Eye (tissue), 1 donor: Measurements from ENCODE around the gene GTPBP3.
A peak's percentile ranks its signal among the peaks of the same experiment; 100 is the strongest.

Experiments
- DNase-seq: peaks from one replicate; pipeline ENCODE4 v3.0.0-alpha.2; 2015

GTPBP3 gene

GRCh38 chr19:17328517-17329365, 8.6 kb upstream of the GTPBP3 start:
- peak; percentile 53 for DNase-seq

- DNase-seq, result no peak
Observed at GRCh38 chr19:17329366-17330261, 7.7 kb upstream of the GTPBP3 start.

GRCh38 chr19:17330262-17331044, 6.9 kb upstream of the GTPBP3 start:
- no peak for DNase-seq

GRCh38 chr19:17331045-17331558, 6.3 kb upstream of the GTPBP3 start:
- DNase-seq, result no peak

GRCh38 chr19:17332360-17332676, 5.0 kb upstream of the GTPBP3 start:
- no peak for DNase-seq

GRCh38 chr19:17332677-17333581, 4.4 kb upstream of the GTPBP3 start:
- peak; percentile 56 for DNase-seq

- peak; percentile 75 for DNase-seq
Observed at GRCh38 chr19:17333611-17334413, 3.5 kb upstream of the GTPBP3 start.

- DNase-seq, result peak; percentile 99
Observed at GRCh38 chr19:17334414-17335409, 2.6 kb upstream of the GTPBP3 start, which contains the start of gene ANO8. ANO8 (minus strand) TSS chr19:17334855; CDS start chr19:17334670, 185 bp downstream.

- no peak for DNase-seq
Observed at GRCh38 chr19:17335575-17335974, 1.8 kb upstream of the GTPBP3 start.

GRCh38 chr19:17337675-17338432, 501 bp downstream of the GTPBP3 start:
- no peak for DNase-seq

GRCh38 chr19:17338433-17339078, 1.2 kb downstream of the GTPBP3 start:
- DNase-seq, result no peak

- DNase-seq, result no peak
Observed at GRCh38 chr19:17339088-17339741, 1.9 kb downstream of the GTPBP3 start.

GRCh38 chr19:17340302-17340870, 3.0 kb downstream of the GTPBP3 start:
- DNase-seq, result no peak

- DNase-seq, result no peak
Observed at GRCh38 chr19:17340871-17341357, 3.6 kb downstream of the GTPBP3 start.

GRCh38 chr19:17341386-17341785, 4.0 kb downstream of the GTPBP3 start:
- no peak for DNase-seq

GRCh38 chr19:17341845-17342244, 4.5 kb downstream of the GTPBP3 start:
- no peak for DNase-seq

GRCh38 chr19:17346109-17346671, 8.8 kb downstream of the GTPBP3 start:
- peak; percentile 87 for DNase-seq
